Measurements from ENCODE around the gene RAI1.

Gene RAI1

DNA sequence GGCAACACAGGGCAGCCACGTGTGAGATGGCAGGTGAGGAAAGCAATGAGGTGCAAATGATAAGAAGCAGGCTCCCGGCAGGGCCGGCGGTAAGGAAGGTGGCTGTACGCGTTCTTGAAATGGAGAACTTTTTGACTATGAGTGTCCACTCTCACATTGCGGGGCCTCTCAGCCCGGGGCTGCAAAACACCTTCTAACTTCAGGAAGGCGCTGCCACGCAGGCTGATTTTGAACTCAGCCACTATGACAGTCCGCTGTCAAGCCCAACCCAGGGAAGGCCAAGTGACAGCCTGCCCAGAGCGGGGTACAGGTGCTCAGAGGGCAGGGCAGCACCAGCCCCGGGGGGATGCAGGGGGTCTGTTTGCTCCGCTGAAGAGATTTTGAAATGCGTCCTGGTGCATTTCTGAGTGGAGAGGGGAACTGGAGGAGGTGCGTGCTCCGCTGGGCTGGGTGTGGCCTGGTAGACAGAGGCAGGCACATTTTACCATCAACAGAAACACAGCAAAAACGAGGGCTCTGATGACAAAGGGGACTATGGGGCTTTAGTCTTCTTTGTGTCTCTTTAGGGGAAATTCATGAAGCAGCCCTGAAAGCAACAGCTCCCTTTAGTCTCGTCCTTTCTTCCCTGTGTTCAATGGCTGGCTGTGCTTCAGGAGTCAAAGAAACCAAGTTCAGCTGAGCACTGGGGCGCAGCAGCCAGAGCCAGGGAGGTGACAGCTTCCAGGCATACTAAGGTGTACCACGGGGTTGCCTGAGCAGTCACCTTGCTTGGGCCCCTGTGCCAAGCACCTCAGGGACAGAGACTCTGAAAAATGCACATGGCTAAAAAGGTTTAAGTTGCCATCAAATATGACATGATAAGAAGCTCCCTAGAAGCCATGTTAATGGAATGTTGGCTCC, 170.1 kb downstream of the RAI1 start:
- no peak for DNase-seq (ENCODE audit: insufficient read length)
- FAIRE-seq = no peak
- TF ChIP-seq TAF1 (IDR thresholded peaks at IDR 0.05; ENCODE audit: borderline replicate concordance, low read depth, low read length) = no peak
- TF ChIP-seq POLR2AphosphoS5 (IDR thresholded peaks at IDR 0.05; ENCODE audit: low read depth, low read length) = no peak
- no peak for TF ChIP-seq POLR2A (IDR thresholded peaks at IDR 0.05; ENCODE audit: low read depth, low read length)

- no peak for DNase-seq (ENCODE audit: insufficient read length)
- peak; percentile 69 for FAIRE-seq
- TF ChIP-seq POLR2A (IDR thresholded peaks at IDR 0.05; ENCODE audit: low read depth, low read length) (no peak), POLR2AphosphoS5 (IDR thresholded peaks at IDR 0.05; ENCODE audit: low read depth, low read length) (no peak), TAF1 (IDR thresholded peaks at IDR 0.05; ENCODE audit: borderline replicate concordance, low read depth, low read length) (no peak)
These were observed 171.7 kb downstream of the RAI1 start for GRCh38 chr17:17852930-17853329.

DNA sequence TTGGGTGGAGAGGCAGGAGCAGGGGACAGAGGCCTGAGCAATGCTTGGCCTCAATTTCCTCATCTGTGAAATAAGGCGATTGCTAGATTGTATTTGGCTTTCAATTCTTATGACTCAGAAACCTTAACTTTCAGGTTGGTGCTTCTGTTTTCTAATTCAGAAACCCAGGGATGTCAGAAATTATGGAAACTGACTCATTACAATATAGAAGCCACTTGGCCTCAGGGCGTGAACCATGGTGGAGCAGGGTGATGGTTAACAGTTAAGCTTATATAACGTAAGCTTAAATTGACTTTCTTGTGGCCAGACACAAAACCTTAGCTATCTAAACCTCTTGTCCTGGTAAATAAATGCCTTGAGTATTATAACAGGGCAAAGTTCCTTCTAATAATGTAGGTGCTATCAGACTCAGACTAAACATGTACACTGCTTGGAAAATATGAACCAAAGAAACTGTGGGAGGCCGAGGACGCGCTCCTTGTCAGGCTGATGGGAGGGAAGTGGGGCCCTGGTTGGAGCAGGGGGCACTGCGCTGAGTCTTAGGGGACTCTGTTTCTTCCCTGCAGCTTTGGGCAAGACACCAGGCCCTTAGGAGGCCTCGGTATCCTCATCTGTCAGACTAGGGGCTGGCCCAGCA, 172.7 kb downstream of the RAI1 start:
- no peak for DNase-seq (ENCODE audit: insufficient read length)
- peak; percentile 93 for FAIRE-seq
- no peak for TF ChIP-seq POLR2AphosphoS5 (IDR thresholded peaks at IDR 0.05; ENCODE audit: low read depth, low read length)
- TF ChIP-seq TAF1 (IDR thresholded peaks at IDR 0.05; ENCODE audit: borderline replicate concordance, low read depth, low read length) = no peak
- no peak for TF ChIP-seq POLR2A (IDR thresholded peaks at IDR 0.05; ENCODE audit: low read depth, low read length)

- TF ChIP-seq POLR2A (IDR thresholded peaks at IDR 0.05; ENCODE audit: low read depth, low read length) (no peak), TAF1 (IDR thresholded peaks at IDR 0.05; ENCODE audit: borderline replicate concordance, low read depth, low read length) (no peak), POLR2AphosphoS5 (IDR thresholded peaks at IDR 0.05; ENCODE audit: low read depth, low read length) (no peak)
- no peak for DNase-seq (ENCODE audit: insufficient read length)
- FAIRE-seq = no peak
These were observed 174.7 kb downstream of the RAI1 start for GRCh38 chr17:17855976-17856375.

GRCh38 chr17:17856386-17856785, 175.1 kb downstream of the RAI1 start:
- TF ChIP-seq POLR2A (IDR thresholded peaks at IDR 0.05; ENCODE audit: low read depth, low read length) = no peak
- DNase-seq (ENCODE audit: insufficient read length) (no peak), FAIRE-seq (no peak)

- FAIRE-seq (no peak), DNase-seq (ENCODE audit: insufficient read length) (no peak)
- no peak for TF ChIP-seq POLR2AphosphoS5 (IDR thresholded peaks at IDR 0.05; ENCODE audit: low read depth, low read length)
These were observed 176.2 kb downstream of the RAI1 start for GRCh38 chr17:17857496-17857895.

DNA sequence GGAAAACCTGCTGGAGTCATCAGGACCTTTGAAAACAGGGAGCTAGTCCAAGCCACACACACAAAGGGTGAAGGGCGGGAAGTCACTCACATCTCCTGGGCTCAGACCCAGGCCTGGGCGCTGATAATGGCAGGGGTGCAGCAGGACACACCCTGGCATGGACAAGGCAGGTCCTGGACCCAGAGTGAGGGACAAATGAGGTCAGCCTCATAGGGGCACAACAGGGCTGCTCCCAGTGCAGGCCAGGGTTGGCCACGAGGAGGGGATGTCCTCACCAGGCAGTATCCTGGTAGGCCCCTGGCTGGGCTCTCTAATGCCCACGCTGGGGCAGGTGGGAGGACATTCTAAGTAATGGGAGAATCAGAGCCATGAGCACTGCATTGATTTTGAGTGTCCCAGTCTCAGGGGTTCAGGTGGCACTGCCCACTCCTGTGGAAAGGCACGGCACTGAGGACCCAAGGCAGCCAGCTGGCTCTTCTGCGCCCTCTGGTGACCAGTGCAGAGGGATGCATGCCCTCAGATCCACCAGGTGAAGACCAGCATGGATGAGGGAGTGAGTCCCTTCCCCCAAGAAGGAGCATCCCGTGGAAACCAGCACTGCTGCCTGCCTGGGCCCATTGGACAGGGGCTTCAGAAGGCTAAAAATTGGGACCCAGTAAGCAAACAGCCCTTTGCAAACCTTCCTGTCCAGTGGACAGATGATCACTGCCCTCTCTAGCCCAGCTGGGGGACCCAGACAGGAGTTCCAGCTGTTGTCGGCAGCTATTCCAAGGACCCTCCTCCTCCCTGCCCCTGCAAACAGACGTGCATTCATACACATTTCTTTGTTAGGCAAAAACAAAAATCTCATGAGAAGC, 178.9 kb downstream of the RAI1 start:
- no peak for TF ChIP-seq POLR2A (IDR thresholded peaks at IDR 0.05; ENCODE audit: low read depth, low read length)
- TF ChIP-seq POLR2AphosphoS5 (IDR thresholded peaks at IDR 0.05; ENCODE audit: low read depth, low read length) = no peak
- DNase-seq (ENCODE audit: insufficient read length) (peak; percentile 90), FAIRE-seq (peak; percentile 99)

- FAIRE-seq (no peak), DNase-seq (ENCODE audit: insufficient read length) (no peak)
- TF ChIP-seq POLR2A (IDR thresholded peaks at IDR 0.05; ENCODE audit: low read depth, low read length) = no peak
- no peak for TF ChIP-seq POLR2AphosphoS5 (IDR thresholded peaks at IDR 0.05; ENCODE audit: low read depth, low read length)
- TF ChIP-seq TAF1 (IDR thresholded peaks at IDR 0.05; ENCODE audit: borderline replicate concordance, low read depth, low read length) = no peak
These were observed 179.5 kb downstream of the RAI1 start for GRCh38 chr17:17860766-17861107.
